CD14-positive monocyte (primary cell): ENCODE measurements around the gene RTP1. TPM values are rescaled to one million over a fixed set of nuclear protein-coding genes. Genes with fewer than 3 reads are reported as not detected.

Source experiments
- DNase-seq, 3 donors: peaks; one replicate each; pipeline ENCODE4 v3.0.0-alpha.2; 2011 to 2022
- H2AFZ ChIP-seq: 2 replicates; pipeline ENCODE4 v1.6.0; 2012; ENCODE audit warnings: mild to moderate bottlenecking, low read depth, low read length, inconsistent platforms; ENCODE audit not compliant: insufficient read depth, poor library complexity, severe bottlenecking
- H3K27ac ChIP-seq, 2 donors: 1 replicate in 1 of 2; 2 replicates in 1 of 2; pipeline ENCODE4 v1.5.1; 2012 to 2013; ENCODE audit warnings: low read length in 2 of 2, control low read depth in 1 of 2, inconsistent platforms in 1 of 2, low read depth in 1 of 2, mild to moderate bottlenecking in 1 of 2
- H3K27me3 ChIP-seq, 2 donors: one replicate each; pipeline versions ENCODE4 v1.6.0 to v1.6.1; 2011 to 2013; ENCODE audit warnings: low read length in 2 of 2; ENCODE audit not compliant: control insufficient read depth in 2 of 2, insufficient read depth in 2 of 2
- H3K36me3 ChIP-seq, 2 donors: replicated peaks in 1 of 2; 1 replicate in 1 of 2; 2 replicates in 1 of 2; pipeline versions ENCODE4 v1.5.1 to v1.6.1; 2012 to 2013; ENCODE audit warnings: low read length in 2 of 2, control low read depth in 1 of 2, inconsistent platforms in 1 of 2, mild to moderate bottlenecking in 1 of 2; ENCODE audit not compliant: insufficient read depth in 2 of 2, control insufficient read depth in 1 of 2
- H3K4me1 ChIP-seq, 2 donors: 1 replicate in 1 of 2; 2 replicates in 1 of 2; pipeline versions ENCODE4 v1.5.1 to v1.6.1; 2012 to 2013; ENCODE audit warnings: low read length in 2 of 2, control low read depth in 1 of 2, inconsistent platforms in 1 of 2, mild to moderate bottlenecking in 1 of 2, moderate library complexity in 1 of 2; ENCODE audit not compliant: insufficient read depth in 2 of 2, control insufficient read depth in 1 of 2
- H3K4me2 ChIP-seq: replicated peaks from 2 replicates; pipeline ENCODE3; 2012; ENCODE audit warnings: low read length, moderate library complexity, mild to moderate bottlenecking; ENCODE audit not compliant: poor library complexity, severe bottlenecking; ENCODE audit errors: extremely low read depth
- H3K4me3 ChIP-seq, 3 experiments: fragments of 200-600 bp in 1 of 3; sonication (generic) in 1 of 3; replicated peaks in 1 of 3; 1 replicate in 2 of 3; 2 replicates in 1 of 3; pipeline ENCODE4 v1.5.1; 2011 to 2013; ENCODE audit warnings: low read length in 3 of 3, mild to moderate bottlenecking in 3 of 3, control low read depth in 2 of 3, low read depth in 2 of 3, inconsistent platforms in 1 of 3, moderate library complexity in 1 of 3
- H3K79me2 ChIP-seq: 2 replicates; pipeline ENCODE4 v1.6.0; 2012; ENCODE audit warnings: mild to moderate bottlenecking, control low read depth, inconsistent platforms, low read length, moderate library complexity; ENCODE audit not compliant: insufficient read depth
- H3K9ac ChIP-seq: 2 replicates; pipeline ENCODE4 v1.6.0; 2017; ENCODE audit warnings: low read length, mild to moderate bottlenecking; ENCODE audit not compliant: insufficient read depth, poor library complexity, severe bottlenecking
- H3K9me3 ChIP-seq, 2 donors: replicated peaks in 1 of 2; 1 replicate in 1 of 2; 2 replicates in 1 of 2; pipeline versions ENCODE4 v1.5.1 to v1.6.1; 2012 to 2013; ENCODE audit warnings: low read length in 2 of 2, control low read depth in 1 of 2; ENCODE audit not compliant: control insufficient read depth in 1 of 2, insufficient read depth in 1 of 2
- H4K20me1 ChIP-seq: 2 replicates; pipeline ENCODE4 v1.6.0; 2012; ENCODE audit warnings: mild to moderate bottlenecking, low read length, control low read depth, moderate library complexity; ENCODE audit not compliant: insufficient read depth
- H3K27ac Mint-ChIP-seq, 7 donors: one replicate each; pipeline ENCODE4 v1.8.0; 2020; ENCODE audit warnings: mild to moderate bottlenecking in 7 of 7, mixed read lengths in 7 of 7, moderate library complexity in 6 of 7, inconsistent platforms in 2 of 7
- H3K27me3 Mint-ChIP-seq, 3 donors: one replicate each; pipeline ENCODE4 v1.8.0; 2021 to 2022; ENCODE audit warnings: low read depth in 3 of 3, mild to moderate bottlenecking in 3 of 3, mixed read lengths in 3 of 3, moderate library complexity in 3 of 3, inconsistent platforms in 1 of 3
- H3K36me3 Mint-ChIP-seq, 2 donors: one replicate each; pipeline ENCODE4 v1.8.0; 2020; ENCODE audit warnings: mixed read lengths in 2 of 2, inconsistent platforms in 1 of 2, mild to moderate bottlenecking in 1 of 2
- H3K4me1 Mint-ChIP-seq: one replicate; pipeline ENCODE4 v1.8.0; 2020; ENCODE audit warnings: mild to moderate bottlenecking, mixed read lengths
- H3K4me3 Mint-ChIP-seq, 2 donors: one replicate each; pipeline ENCODE4 v1.8.0; 2020; ENCODE audit warnings: mild to moderate bottlenecking in 2 of 2, mixed read lengths in 2 of 2, moderate library complexity in 1 of 2
- H3K9me3 Mint-ChIP-seq, 7 donors: one replicate each; pipeline ENCODE4 v1.8.0; 2020 to 2022; ENCODE audit warnings: mixed read lengths in 7 of 7, mild to moderate bottlenecking in 6 of 7, moderate library complexity in 6 of 7, inconsistent platforms in 2 of 7
- WGBS: methylation state at CpG from one replicate; pipeline ENCODE4 v1.1.5; 2013; ENCODE audit warnings: missing lambda C conversion rate; ENCODE audit not compliant: insufficient coverage; 5-methylcytosine and 5-hydroxymethylcytosine counted together
- intact Hi-C, 2 donors: fragments of 100-400 bp; cut with micrococcal nuclease; formaldehyde crosslinking; loops; one replicate each; pipeline versions ENCODE4 v1.15.0 to v1.15.1; 2023
- polyA plus RNA-seq, 3 donors: library from polyadenylated mRNA; depleted of rRNA in 1 of 3; unstranded in 2 of 3; stranded (reverse) in 1 of 3; fragments of 300-500 nt in 2 of 3; fragments of >200 nt in 1 of 3; fragmentation: Illumina TruSeq in 2 of 3; gene quantifications; 1 replicate in 2 of 3; 2 replicates in 1 of 3; pipeline ENCODE4 v1.2.3, GENCODE V29; 2012 to 2021
- TF ChIP-seq, protein P1 (sequence below): fragments of 200-600 bp; IDR thresholded peaks from one replicate; pipeline ENCODE4 v1.8.0; 2022; ENCODE audit warnings: antibody characterized with exemption, mild to moderate bottlenecking

The RTP1 gene
- polyA plus RNA-seq, 3 donors = not detected

DNA sequence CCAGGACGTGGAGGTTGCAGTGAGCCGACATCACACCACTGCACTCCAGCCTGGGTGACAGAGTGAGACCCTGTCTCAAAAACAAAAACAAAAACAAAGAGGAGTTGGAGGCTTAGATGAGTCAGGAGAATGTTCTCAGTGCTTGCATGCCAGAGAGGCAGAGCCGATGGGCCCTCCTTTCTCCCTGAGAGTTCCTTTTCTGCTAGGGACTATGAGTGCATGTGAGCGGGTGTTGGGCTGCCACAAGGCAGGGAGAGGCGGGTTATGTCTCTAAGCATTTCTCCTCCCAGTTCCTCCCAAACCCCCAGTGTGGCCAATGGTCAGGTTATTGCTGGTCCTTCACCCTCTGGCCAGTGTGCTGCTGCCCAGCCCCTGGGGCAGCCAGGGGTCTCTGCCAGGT lies 45.1 kb downstream of the RTP1 start:
- Mint-ChIP-seq H3K27me3 (peaks cover 3 to 8% (median 8%) of the 10 kb centered on the region in 3 donors), H3K27ac (no peak overlapping the region), H3K9me3 (peaks cover 0 to 12% (median 0%) of the 10 kb centered on the region in 7 donors), H3K4me1 (peaks cover 3% of the 10 kb centered on the region), H3K4me3 (no peak overlapping the region), H3K36me3 (no peaks in the 10 kb centered on the region)
- DNase-seq = no peak
- peaks cover 0 to 3% of the 10 kb centered on the region in 2 donors for H3K9me3 ChIP-seq
- TF ChIP-seq, protein P1, sequence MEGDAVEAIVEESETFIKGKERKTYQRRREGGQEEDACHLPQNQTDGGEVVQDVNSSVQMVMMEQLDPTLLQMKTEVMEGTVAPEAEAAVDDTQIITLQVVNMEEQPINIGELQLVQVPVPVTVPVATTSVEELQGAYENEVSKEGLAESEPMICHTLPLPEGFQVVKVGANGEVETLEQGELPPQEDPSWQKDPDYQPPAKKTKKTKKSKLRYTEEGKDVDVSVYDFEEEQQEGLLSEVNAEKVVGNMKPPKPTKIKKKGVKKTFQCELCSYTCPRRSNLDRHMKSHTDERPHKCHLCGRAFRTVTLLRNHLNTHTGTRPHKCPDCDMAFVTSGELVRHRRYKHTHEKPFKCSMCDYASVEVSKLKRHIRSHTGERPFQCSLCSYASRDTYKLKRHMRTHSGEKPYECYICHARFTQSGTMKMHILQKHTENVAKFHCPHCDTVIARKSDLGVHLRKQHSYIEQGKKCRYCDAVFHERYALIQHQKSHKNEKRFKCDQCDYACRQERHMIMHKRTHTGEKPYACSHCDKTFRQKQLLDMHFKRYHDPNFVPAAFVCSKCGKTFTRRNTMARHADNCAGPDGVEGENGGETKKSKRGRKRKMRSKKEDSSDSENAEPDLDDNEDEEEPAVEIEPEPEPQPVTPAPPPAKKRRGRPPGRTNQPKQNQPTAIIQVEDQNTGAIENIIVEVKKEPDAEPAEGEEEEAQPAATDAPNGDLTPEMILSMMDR = no peak
- H4K20me1 ChIP-seq = no peaks in the 10 kb centered on the region
- no peaks in the 10 kb centered on the region for H3K36me3 ChIP-seq
- H3K27ac ChIP-seq = no peak overlapping the region
- no peak overlapping the region for H3K4me2 ChIP-seq
- H2AFZ ChIP-seq = no peak overlapping the region
- no peak overlapping the region for H3K9ac ChIP-seq
- intact Hi-C loops = no loop called here
- no peak overlapping the region for H3K4me3 ChIP-seq
- H3K4me1 ChIP-seq = no peaks in the 10 kb centered on the region
- H3K27me3 ChIP-seq = no peaks in the 10 kb centered on the region
- 63% methylated on average over 1 of the region's 5 CpGs for WGBS
- H3K79me2 ChIP-seq = no peaks in the 10 kb centered on the region

DNA sequence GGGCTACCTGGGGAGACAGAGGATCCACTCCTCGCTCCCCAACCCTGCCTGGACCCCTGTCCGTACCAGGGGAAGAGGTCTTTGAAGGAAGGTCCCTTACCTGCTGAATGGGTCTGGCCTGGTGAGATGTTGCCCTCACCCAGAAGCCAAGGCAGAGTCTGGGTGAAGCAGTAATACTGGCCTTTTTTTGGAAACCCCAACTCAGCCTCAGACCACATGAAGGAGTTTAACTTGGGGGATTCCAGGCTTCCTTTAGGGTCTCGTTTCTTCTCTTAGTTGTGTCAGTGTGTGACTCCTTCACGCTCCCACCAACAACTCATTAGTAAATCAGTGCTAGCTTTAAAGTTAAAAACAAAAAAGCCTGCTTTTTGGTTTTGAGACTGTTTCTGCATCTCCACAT lies 45.6 kb downstream of the RTP1 start:
- Mint-ChIP-seq H3K27ac (no peak overlapping the region), H3K36me3 (no peaks in the 10 kb centered on the region), H3K27me3 (peaks cover 3 to 8% (median 8%) of the 10 kb centered on the region in 3 donors), H3K4me3 (no peak overlapping the region), H3K4me1 (peaks cover 4% of the 10 kb centered on the region), H3K9me3 (peaks cover 0 to 11% (median 0%) of the 10 kb centered on the region in 7 donors)
- H3K27ac ChIP-seq = no peak overlapping the region
- intact Hi-C loops = no loop called here
- no peak overlapping the region for H3K9ac ChIP-seq
- TF ChIP-seq, protein P1 = no peak
- no peak overlapping the region for H2AFZ ChIP-seq
- WGBS = 92% methylated on average over 2 of the region's 4 CpGs
- H3K4me1 ChIP-seq = no peaks in the 10 kb centered on the region
- peaks cover 0 to 3% of the 10 kb centered on the region in 2 donors for H3K9me3 ChIP-seq
- H3K4me2 ChIP-seq = no peak overlapping the region
- H3K27me3 ChIP-seq = no peaks in the 10 kb centered on the region
- H3K36me3 ChIP-seq = no peaks in the 10 kb centered on the region
- no peaks in the 10 kb centered on the region for H4K20me1 ChIP-seq
- H3K79me2 ChIP-seq = no peaks in the 10 kb centered on the region
- H3K4me3 ChIP-seq = no peak overlapping the region
- DNase-seq = no peak
